Common myeloid progenitor, CD34-positive (primary cell): ENCODE measurements around the gene PARM1. TPM values are rescaled to one million over a fixed set of nuclear protein-coding genes. Genes with fewer than 3 reads are reported as not detected.

Source experiments
- CTCF ChIA-PET: fragments of 350-600 bp; sonication (Branson Sonifier 250); formaldehyde crosslinking; loops from one replicate; lab custom pipeline; 2021; ENCODE audit warnings: antibody characterized with exemption; lab: Charles Lee
- POLR2A ChIA-PET: fragments of 350-600 bp; sonication (Branson Sonifier 250); formaldehyde crosslinking; loops from one replicate; lab custom pipeline; 2021; ENCODE audit warnings: antibody characterized with exemption; lab: Charles Lee
- DNase-seq, 3 donors: peaks; one replicate each; pipeline versions ENCODE4 v3.0.0 to v3.0.0-alpha.2; 2013
- H3K27ac ChIP-seq, 2 experiments: 1 replicate in 1 of 2; 2 replicates in 1 of 2; pipeline ENCODE4 v1.7.0; 2013; ENCODE audit warnings: inconsistent platforms in 2 of 2, low read length in 2 of 2, mild to moderate bottlenecking in 2 of 2, low read depth in 1 of 2, moderate library complexity in 1 of 2; ENCODE audit not compliant: severe bottlenecking in 2 of 2, insufficient read depth in 1 of 2, poor library complexity in 1 of 2
- H3K27me3 ChIP-seq, 5 experiments: replicated peaks in 2 of 5; 1 replicate in 3 of 5; 2 replicates in 2 of 5; pipeline versions ENCODE4 v1.6.1 to v1.7.0; 2013; ENCODE audit warnings: low read length in 4 of 5, mild to moderate bottlenecking in 2 of 5, moderate library complexity in 2 of 5, inconsistent platforms in 1 of 5; ENCODE audit not compliant: insufficient read depth in 5 of 5, control insufficient read depth in 4 of 5
- H3K36me3 ChIP-seq, 4 experiments: 1 replicate in 2 of 4; 2 replicates in 2 of 4; pipeline versions ENCODE4 v1.6.1 to v1.7.0; 2013; ENCODE audit warnings: low read length in 3 of 4, control low read depth in 1 of 4, mild to moderate bottlenecking in 1 of 4; ENCODE audit not compliant: control insufficient read depth in 4 of 4, insufficient read depth in 4 of 4
- H3K4me1 ChIP-seq, 4 experiments: 1 replicate in 3 of 4; 2 replicates in 1 of 4; pipeline versions ENCODE4 v1.6.1 to v1.7.1; 2013; ENCODE audit warnings: low read length in 3 of 4, mild to moderate bottlenecking in 3 of 4, control low read depth in 1 of 4, inconsistent platforms in 1 of 4, moderate library complexity in 1 of 4; ENCODE audit not compliant: control insufficient read depth in 4 of 4, insufficient read depth in 4 of 4; ENCODE audit errors: control extremely low read depth in 1 of 4
- H3K4me3 ChIP-seq, 7 experiments: 1 replicate in 4 of 7; 2 replicates in 3 of 7; pipeline versions ENCODE4 v1.5.1 to v1.7.0; 2013; ENCODE audit warnings: mild to moderate bottlenecking in 7 of 7, low read length in 6 of 7, moderate library complexity in 6 of 7, inconsistent platforms in 2 of 7, low read depth in 2 of 7, control low read depth in 1 of 7; ENCODE audit not compliant: insufficient read depth in 4 of 7, control insufficient read depth in 1 of 7; ENCODE audit errors: extremely low read depth in 1 of 7
- H3K9me3 ChIP-seq, 5 experiments: 1 replicate in 4 of 5; 2 replicates in 1 of 5; pipeline versions ENCODE4 v1.6.1 to v1.7.1; 2013; ENCODE audit warnings: low read length in 4 of 5, mild to moderate bottlenecking in 2 of 5, inconsistent platforms in 1 of 5, low read depth in 1 of 5, moderate library complexity in 1 of 5; ENCODE audit not compliant: control insufficient read depth in 4 of 5, insufficient read depth in 2 of 5; ENCODE audit errors: control extremely low read depth in 1 of 5
- WGBS: methylation state at CpG from one replicate; pipeline ENCODE4 v1.1.5; 2013; ENCODE audit not compliant: insufficient coverage; 5-methylcytosine and 5-hydroxymethylcytosine counted together
- polyA plus RNA-seq: library from polyadenylated mRNA; unstranded; fragments of 120-200 nt; gene quantifications from one replicate; pipeline ENCODE4 v1.2.1, GENCODE V29; 2013

Gene PARM1, protein sequence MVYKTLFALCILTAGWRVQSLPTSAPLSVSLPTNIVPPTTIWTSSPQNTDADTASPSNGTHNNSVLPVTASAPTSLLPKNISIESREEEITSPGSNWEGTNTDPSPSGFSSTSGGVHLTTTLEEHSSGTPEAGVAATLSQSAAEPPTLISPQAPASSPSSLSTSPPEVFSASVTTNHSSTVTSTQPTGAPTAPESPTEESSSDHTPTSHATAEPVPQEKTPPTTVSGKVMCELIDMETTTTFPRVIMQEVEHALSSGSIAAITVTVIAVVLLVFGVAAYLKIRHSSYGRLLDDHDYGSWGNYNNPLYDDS
- polyA plus RNA-seq = 0.08 TPM

DNA sequence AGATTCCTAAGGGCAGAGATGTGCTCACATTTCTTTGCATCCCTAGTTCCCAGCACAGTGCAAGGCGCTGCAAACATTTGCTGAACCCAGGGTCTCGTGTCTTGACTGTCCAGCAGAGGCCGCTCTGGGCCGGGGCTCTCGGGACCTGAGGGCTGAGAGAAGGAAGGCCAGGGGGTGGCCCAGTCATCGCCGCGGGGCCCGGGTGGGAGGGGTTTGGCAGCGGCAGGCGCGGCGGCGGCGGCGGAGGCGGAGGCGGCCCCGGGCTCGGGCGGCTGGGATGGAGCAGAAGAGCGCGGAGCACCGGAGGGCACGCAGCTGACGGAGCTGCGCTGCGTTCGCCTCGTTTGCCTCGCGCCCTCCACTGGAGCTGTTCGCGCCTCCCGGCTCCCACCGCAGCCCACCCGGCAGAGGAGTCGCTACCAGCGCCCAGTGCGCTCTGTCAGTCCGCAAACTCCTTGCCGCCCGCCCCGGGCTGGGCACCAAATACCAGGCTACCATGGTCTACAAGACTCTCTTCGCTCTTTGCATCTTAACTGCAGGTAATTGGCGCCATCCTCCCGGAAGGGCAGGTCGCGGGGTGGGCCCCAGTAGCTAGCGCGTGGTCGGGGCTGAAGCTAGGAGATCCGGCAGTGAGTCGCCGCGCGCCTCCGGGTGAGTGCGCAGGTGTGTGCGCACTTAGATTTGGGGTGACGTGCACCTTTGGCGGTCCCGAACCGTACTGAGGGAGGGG is at the start of gene PARM1:
TSS of gene PARM1 (plus strand) at position 285 of the 730 bp plus-strand sequence. CDS start at position 497, 212 bp downstream.
- Histone ChIP-seq H3K9me3 (no peaks in the 10 kb centered on the region), H3K4me1 (peaks cover 0 to 22% (median 15%) of the 10 kb centered on the region in 4 experiments), H3K36me3 (no peaks in the 10 kb centered on the region), H3K4me3 (peak within 1 kb of the TSS; percentile 30 to 75 (median 65)), H3K27ac (no peak within 1 kb of the TSS), H3K27me3 (peaks cover 18 to 67% (median 36%) of the 10 kb centered on the region in 5 experiments)
- DNase-seq = peak; percentile 81 to 85 (median 84)
- 0% methylated on average over 51 of the region's 64 CpGs for WGBS
- POLR2A ChIA-PET = no interaction called here
- CTCF ChIA-PET = interaction anchor here (1.2 to 2.4 kb wide), 4 partner anchors 10 to 58 kb away, joined by 3 to 6 read pairs (median 6); no protein-coding TSS in a partner anchor

DNA sequence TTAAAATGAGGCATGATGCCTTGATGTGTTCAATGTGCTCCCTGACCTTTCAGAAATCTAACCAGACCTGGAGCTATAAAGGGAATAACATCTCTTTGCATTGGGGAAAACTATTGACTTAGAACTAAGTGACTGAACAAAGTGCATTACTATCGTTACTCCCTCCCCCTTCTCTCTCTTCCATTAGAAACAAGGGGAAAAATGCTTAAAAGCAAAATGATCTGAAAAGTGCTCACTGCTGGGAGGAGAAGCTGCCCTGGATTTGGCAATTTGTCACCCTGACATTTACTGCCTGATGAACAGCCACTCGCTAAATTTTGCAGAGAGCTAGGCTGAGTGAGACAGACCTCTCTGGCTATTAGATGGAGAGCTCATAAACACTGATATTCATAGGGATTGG is 48.6 kb upstream of the PARM1 start:
- Histone ChIP-seq H3K27ac (no peak overlapping the region), H3K9me3 (no peaks in the 10 kb centered on the region), H3K4me1 (no peaks in the 10 kb centered on the region), H3K27me3 (peaks cover 0 to 2% (median 0%) of the 10 kb centered on the region in 5 experiments), H3K36me3 (no peaks in the 10 kb centered on the region), H3K4me3 (no peak overlapping the region)
- no CpG with 5 or more reads among the region's 2 CpGs for whole genome bisulfite sequencing
- POLR2A ChIA-PET = no interaction called here
- DNase-seq = no peak
- CTCF ChIA-PET = no interaction called here

- no peak overlapping the region for H3K4me3 ChIP-seq
- no peaks in the 10 kb centered on the region for H3K4me1 ChIP-seq
- ChIA-PET POLR2A (no interaction called here), CTCF (interaction anchor here (1.1 kb wide), 1 partner anchor 9 kb away, joined by 3 read pairs; no protein-coding TSS in a partner anchor)
- no peak for DNase-seq
- no peaks in the 10 kb centered on the region for H3K9me3 ChIP-seq
- H3K27ac ChIP-seq = no peak overlapping the region
- peaks cover 0 to 2% (median 0%) of the 10 kb centered on the region in 5 experiments for H3K27me3 ChIP-seq
- no peaks in the 10 kb centered on the region for H3K36me3 ChIP-seq
- 89% methylated on average over 3 of the region's 4 CpGs for WGBS
Measured at GRCh38 chr4:74886484-74886883, 46.4 kb upstream of the PARM1 start.

DNA sequence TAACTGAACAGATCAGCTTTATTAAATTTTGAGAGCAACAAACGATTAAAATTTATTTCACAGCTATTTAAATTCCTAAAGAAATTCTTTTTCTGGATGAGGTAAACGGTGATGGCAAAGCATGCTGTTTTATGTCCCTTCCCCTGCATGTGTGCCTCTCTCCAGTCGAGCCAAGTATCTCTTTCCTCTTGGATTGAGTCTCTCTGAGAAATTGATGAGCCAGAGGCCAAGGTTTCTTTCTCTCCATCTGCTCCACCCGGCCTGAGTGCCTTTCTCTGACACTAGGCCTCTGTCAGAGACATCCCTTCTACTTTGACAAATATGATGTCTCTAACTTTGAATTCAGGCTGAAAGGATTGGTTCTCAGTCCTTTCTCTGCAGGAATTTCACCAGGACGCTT is 42.6 kb upstream of the PARM1 start:
- no peak overlapping the region for H3K4me3 ChIP-seq
- no peak overlapping the region for H3K27ac ChIP-seq
- H3K27me3 ChIP-seq = no peaks in the 10 kb centered on the region
- ChIA-PET CTCF (no interaction called here), POLR2A (no interaction called here)
- no peaks in the 10 kb centered on the region for H3K36me3 ChIP-seq
- H3K9me3 ChIP-seq = no peaks in the 10 kb centered on the region
- DNase-seq = no peak
- WGBS = 86% methylated on average over 3 of the region's 5 CpGs
- H3K4me1 ChIP-seq = no peaks in the 10 kb centered on the region

DNA sequence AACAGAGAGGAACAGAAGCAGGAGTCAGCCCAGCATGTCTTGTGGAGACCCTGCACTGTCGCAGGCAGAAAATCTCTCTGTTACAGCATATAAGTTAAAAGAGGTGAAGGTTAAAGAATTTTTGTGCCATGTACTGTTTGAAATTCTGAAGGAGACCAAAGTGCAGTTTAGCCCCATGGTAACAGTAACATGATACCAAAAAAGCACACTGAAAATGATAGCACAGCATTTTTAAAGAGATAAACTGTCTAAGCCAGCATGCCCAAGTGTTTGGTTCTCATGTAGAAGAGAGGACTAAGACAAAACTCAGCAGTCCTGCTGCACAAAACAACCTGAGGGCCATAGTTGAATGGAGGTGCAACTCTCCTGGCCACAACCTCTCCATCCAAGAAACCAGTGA is 41.9 kb upstream of the PARM1 start:
- DNase-seq = no peak
- ChIA-PET POLR2A (no interaction called here), CTCF (no interaction called here)
- no peak overlapping the region for H3K27ac ChIP-seq
- 100% methylated on average over 1 of the region's 1 CpG for WGBS
- no peak overlapping the region for H3K4me3 ChIP-seq
- H3K9me3 ChIP-seq = no peaks in the 10 kb centered on the region
- H3K4me1 ChIP-seq = no peaks in the 10 kb centered on the region
- no peaks in the 10 kb centered on the region for H3K27me3 ChIP-seq
- no peaks in the 10 kb centered on the region for H3K36me3 ChIP-seq

DNA sequence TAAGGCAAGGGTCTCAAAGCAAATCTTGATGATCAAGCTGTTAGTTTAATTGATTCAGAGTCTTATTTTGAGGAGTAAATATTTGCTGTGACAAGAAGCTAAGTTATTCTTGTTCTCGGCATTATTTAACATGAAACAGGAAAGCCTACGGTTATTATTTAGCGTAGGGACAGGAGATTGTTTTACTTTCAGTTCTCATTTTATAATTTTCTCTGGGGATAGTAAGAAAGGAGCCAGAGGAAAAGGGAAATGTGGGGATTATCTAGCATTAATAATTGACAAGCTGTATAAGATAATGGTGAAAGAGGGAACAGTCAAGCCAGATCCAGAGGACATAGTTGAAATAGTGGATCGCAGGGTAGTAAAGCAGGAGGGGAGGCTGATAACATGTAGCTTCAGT is 39.7 kb upstream of the PARM1 start:
- Histone ChIP-seq H3K4me3 (peak overlapping the region in 3 of 7 experiments; percentile 13 to 62 (median 31)), H3K27me3 (no peaks in the 10 kb centered on the region), H3K36me3 (no peaks in the 10 kb centered on the region), H3K4me1 (no peaks in the 10 kb centered on the region), H3K27ac (no peak overlapping the region), H3K9me3 (no peaks in the 10 kb centered on the region)
- POLR2A ChIA-PET = no interaction called here
- DNase-seq = peak in 1 of 3 donors; percentile 1
- no CpG with 5 or more reads among the region's 4 CpGs for WGBS
- CTCF ChIA-PET = interaction anchor here (2.0 kb wide), 1 partner anchor 19 kb away, joined by 5 read pairs; no protein-coding TSS in a partner anchor

DNA sequence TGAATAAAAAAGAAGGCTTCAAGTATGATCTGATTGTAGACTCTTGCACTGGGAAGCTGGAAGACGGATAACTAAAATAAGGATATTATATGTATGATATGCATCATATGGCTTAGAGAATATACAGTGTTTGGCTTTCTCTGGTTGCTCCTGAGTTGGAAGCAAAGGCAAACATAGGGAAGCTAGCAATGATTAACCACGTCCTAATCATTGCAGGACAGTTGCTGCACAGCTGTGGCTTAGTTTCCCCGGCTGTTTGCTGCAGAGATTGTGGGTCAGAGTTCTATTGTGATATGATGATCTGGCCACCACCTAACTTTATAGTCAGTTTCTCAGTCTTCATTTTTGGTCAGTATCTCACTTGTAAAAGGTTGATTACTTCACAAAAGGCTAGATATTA is 36.3 kb upstream of the PARM1 start:
- no CpG with 5 or more reads among the region's 3 CpGs for WGBS
- H3K36me3 ChIP-seq = no peaks in the 10 kb centered on the region
- ChIA-PET CTCF (interaction anchor here (1.1 kb wide), 1 partner anchor 23 kb away, joined by 3 read pairs; no protein-coding TSS in a partner anchor), POLR2A (no interaction called here)
- no peak for DNase-seq
- no peak overlapping the region for H3K27ac ChIP-seq
- no peaks in the 10 kb centered on the region for H3K27me3 ChIP-seq
- H3K9me3 ChIP-seq = no peaks in the 10 kb centered on the region
- H3K4me3 ChIP-seq = no peak overlapping the region
- H3K4me1 ChIP-seq = no peaks in the 10 kb centered on the region
